Muscle layer of colon (tissue), 2 donors: ENCODE measurements around the gene POP7.
"Not testable (repeated sequence)": the region's sequence is repeated elsewhere in the genome, so short reads cannot be mapped to it uniquely, and the experiment has no call there.

Experiments
- H3K27ac ChIP-seq: one replicate; pipeline ENCODE4 v1.7.0; 2013; ENCODE audit warnings: low read depth, mild to moderate bottlenecking, low read length, moderate library complexity
- H3K27me3 ChIP-seq, 2 donors: one replicate each; pipeline ENCODE4 v1.7.0; 2013; ENCODE audit warnings: low read length in 2 of 2, mild to moderate bottlenecking in 2 of 2; ENCODE audit not compliant: insufficient read depth in 2 of 2, control insufficient read depth in 1 of 2
- H3K36me3 ChIP-seq: one replicate; pipeline ENCODE4 v1.7.0; 2013; ENCODE audit warnings: mild to moderate bottlenecking, low read length; ENCODE audit not compliant: insufficient read depth
- H3K4me1 ChIP-seq: one replicate; pipeline ENCODE4 v1.7.0; 2013; ENCODE audit warnings: mild to moderate bottlenecking, low read length; ENCODE audit not compliant: insufficient read depth
- H3K4me3 ChIP-seq, 2 donors: one replicate each; pipeline ENCODE4 v1.7.0; 2013; ENCODE audit warnings: low read length in 2 of 2, low read depth in 1 of 2, mild to moderate bottlenecking in 1 of 2, moderate library complexity in 1 of 2
- H3K9ac ChIP-seq: one replicate; pipeline ENCODE4 v1.7.0; 2013; ENCODE audit warnings: low read length
- H3K9me3 ChIP-seq: one replicate; pipeline ENCODE4 v1.7.0; 2013; ENCODE audit warnings: mild to moderate bottlenecking, low read length
- donor health status: abdominal sarcoma.
- donor health status: Adenocarcinoma of cecum.

Gene POP7

DNA sequence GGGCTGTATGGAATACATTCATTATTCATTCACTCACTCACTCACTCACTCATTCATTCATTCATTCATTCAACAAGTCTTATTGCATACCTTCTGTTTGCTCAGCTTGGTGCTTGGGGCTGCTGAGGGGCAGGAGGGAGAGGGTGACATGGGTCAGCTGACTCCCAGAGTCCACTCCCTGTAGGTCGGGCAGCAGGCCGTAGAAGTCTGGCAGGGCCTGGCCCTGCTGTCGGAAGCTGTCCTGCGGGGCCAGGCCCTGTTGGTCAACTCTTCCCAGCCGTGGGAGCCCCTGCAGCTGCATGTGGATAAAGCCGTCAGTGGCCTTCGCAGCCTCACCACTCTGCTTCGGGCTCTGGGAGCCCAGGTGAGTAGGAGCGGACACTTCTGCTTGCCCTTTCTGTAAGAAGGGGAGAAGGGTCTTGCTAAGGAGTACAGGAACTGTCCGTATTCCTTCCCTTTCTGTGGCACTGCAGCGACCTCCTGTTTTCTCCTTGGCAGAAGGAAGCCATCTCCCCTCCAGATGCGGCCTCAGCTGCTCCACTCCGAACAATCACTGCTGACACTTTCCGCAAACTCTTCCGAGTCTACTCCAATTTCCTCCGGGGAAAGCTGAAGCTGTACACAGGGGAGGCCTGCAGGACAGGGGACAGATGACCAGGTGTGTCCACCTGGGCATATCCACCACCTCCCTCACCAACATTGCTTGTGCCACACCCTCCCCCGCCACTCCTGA, 16.7 kb downstream of the POP7 start:
- no peak overlapping the region for H3K27ac ChIP-seq
- peaks cover 18 to 38% of the 10 kb centered on the region in 2 donors for H3K27me3 ChIP-seq
- no peaks in the 10 kb centered on the region for H3K36me3 ChIP-seq
- H3K4me1 ChIP-seq: peaks cover 4% of the 10 kb centered on the region
- no peaks in the 10 kb centered on the region for H3K9me3 ChIP-seq
- no peak overlapping the region for H3K4me3 ChIP-seq
- H3K9ac ChIP-seq: no peak overlapping the region

- H3K27ac ChIP-seq: no peak overlapping the region
- H3K9ac ChIP-seq: no peak overlapping the region
- H3K4me3 ChIP-seq: no peak overlapping the region
- H3K27me3 ChIP-seq: peaks cover 18 to 38% of the 10 kb centered on the region in 2 donors
- no peaks in the 10 kb centered on the region for H3K9me3 ChIP-seq
- no peaks in the 10 kb centered on the region for H3K36me3 ChIP-seq
- peaks cover 4% of the 10 kb centered on the region for H3K4me1 ChIP-seq
Measured at GRCh38 chr7:100723732-100724275, 17.9 kb downstream of the POP7 start.

DNA sequence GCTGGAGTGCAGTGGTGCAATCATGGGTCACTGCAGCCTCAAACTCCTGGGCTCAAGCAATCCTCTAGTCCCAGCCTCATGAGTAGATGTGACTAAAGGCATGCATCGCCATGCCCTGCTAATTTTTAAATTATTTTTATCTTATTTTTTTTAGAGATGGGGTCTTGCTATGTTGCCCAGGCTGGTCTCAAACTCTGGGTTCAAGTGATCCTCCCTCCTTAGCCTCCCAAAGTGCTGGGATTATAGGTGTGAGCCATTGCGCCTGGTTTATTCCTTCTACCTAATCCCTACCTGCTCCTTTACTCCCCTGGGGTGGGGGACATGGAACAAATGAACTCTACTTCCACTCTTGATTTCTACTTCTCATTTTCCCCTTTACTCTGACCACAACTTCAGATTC, 18.4 kb downstream of the POP7 start:
- H3K9ac ChIP-seq: not testable (repeated sequence)
- H3K27me3 ChIP-seq: peaks cover 18 to 37% of the 10 kb centered on the region in 2 donors

DNA sequence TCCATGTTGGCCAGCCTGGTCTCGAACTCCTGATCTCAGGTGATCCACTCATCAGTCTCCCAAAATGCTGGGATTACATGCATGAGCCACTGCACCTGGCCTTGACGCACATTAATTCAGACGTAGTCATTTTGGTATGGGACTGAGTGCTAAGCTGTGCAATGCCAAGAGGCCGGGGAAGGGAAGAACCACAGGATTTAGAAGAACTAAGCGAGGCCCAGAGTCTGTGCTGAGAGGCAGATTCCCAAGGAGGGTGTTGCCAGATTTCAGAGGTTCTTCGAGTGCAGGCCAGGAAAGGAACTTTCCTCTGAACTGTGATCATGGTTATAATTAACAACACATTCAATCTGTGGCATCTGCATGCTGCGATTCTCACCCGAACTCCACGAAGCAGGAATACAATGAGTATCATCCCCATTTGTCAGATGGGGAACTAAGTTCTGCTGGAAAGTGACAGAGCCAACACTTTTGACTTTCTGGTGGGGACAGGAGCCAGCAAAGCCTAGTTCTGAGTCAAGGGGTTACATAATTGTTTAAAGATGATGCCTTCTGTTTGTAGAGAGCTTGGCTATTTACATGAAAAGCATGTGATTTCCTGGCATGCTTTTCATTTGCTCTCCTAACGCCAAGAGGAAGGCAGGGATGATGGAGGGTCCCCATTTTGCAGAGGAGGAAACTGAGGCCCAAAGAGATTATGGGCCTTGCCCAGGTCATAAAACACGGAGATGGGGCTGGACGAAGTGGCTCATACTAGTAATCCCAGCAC, 21.3 kb downstream of the POP7 start:
- Histone ChIP-seq H3K4me1 (peaks cover 4% of the 10 kb centered on the region), H3K9me3 (no peaks in the 10 kb centered on the region), H3K36me3 (no peaks in the 10 kb centered on the region), H3K27me3 (peaks cover 0 to 11% of the 10 kb centered on the region in 2 donors), H3K4me3 (no peak overlapping the region), H3K27ac (no peak overlapping the region), H3K9ac (no peak overlapping the region)

More for the DNA sequence above, 18.4 kb downstream of the POP7 start:
- H3K36me3 ChIP-seq, H3K4me1 ChIP-seq, H3K9me3 ChIP-seq, H3K27ac ChIP-seq, H3K4me3 ChIP-seq: not testable (repeated sequence)

DNA sequence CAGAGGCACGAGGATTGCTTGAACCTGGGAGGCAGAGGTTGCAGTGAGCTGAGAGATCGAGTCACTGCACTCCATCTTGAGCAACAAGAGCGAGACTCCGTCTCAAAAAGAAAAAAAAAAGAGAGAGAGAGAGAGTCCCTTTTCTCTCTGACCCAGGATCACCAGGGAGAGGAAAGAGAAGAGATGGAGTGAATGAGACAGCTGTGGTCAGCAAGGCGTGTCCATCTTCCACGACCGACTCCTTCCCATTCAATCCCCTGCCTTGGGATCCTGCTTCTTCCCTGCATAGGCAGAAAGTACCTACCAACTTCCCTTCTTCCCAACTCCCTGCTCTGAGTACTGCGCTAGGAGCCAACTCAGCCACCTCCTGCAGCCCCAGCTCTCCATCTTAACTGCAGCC, 22.3 kb downstream of the POP7 start:
- Histone ChIP-seq H3K4me1 (peaks cover 4% of the 10 kb centered on the region), H3K27ac (no peak overlapping the region), H3K9me3 (no peaks in the 10 kb centered on the region), H3K36me3 (no peaks in the 10 kb centered on the region), H3K27me3 (peaks cover 0 to under 1% of the 10 kb centered on the region in 2 donors), H3K9ac (no peak overlapping the region), H3K4me3 (no peak overlapping the region)

DNA sequence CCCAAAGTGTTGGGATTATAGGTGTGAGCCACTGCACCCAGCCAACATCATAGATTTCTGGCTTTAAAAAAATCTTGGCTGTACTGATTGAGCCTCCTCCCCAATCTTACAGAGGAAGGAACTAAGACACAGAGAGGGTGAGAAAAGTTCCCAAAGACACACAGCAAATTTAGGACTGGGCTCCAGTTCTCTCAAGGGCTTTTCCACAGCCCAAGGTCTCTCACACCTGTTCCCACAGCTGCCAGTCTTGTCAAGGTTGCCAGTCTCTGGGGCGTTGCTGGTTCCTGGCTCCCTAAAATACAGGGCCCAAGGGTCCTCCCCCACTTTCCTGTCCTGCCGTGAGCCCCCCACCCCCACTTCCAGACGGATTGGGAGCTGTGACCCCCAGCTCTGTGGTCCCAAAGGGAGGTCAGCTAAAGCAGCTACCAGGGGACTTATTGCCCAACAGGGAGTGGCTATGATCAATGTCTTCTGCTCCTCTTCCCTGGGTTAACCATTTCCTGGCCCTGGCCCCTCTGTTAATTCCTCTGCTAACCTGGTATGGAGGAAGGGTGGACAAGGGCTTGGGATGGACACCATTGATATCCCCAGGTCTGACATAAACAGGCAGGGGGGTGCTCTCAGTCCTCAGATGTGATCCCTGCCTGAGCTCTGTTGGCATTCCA, 24.3 kb downstream of the POP7 start:
- peaks cover 4% of the 10 kb centered on the region for H3K4me1 ChIP-seq
- H3K36me3 ChIP-seq: no peaks in the 10 kb centered on the region
- no peaks in the 10 kb centered on the region for H3K9me3 ChIP-seq
- H3K27ac ChIP-seq: no peak overlapping the region
- no peaks in the 10 kb centered on the region for H3K27me3 ChIP-seq
- no peak overlapping the region for H3K4me3 ChIP-seq
- no peak overlapping the region for H3K9ac ChIP-seq

- H3K4me1 ChIP-seq: peaks cover 4% of the 10 kb centered on the region
- no peak overlapping the region for H3K9ac ChIP-seq
- H3K27ac ChIP-seq: no peak overlapping the region
- no peaks in the 10 kb centered on the region for H3K36me3 ChIP-seq
- H3K9me3 ChIP-seq: no peaks in the 10 kb centered on the region
- H3K27me3 ChIP-seq: no peaks in the 10 kb centered on the region
- H3K4me3 ChIP-seq: no peak overlapping the region
Measured at GRCh38 chr7:100731937-100732636, 26.2 kb downstream of the POP7 start.

DNA sequence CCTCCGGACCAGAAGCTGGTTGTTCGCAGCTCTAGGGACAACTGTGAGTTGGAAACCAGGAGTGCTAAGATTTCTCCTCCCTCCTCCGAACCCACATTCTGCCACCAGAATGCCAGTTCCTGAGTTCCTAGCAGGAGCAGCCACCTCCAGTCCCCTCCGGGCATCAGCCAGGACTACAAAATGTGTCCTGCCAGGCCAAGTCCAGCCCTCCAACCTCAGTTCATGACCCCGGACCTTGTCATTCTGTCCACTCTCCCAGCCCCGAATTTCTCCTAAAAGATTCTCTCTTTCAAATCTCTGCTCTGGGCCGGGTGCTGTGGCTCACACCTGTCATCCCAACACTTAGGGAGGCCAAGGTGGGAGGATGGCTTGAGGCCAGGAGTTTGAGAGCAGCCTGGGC, 29.8 kb downstream of the POP7 start:
- no peaks in the 10 kb centered on the region for H3K27me3 ChIP-seq
- H3K9ac ChIP-seq: no peak overlapping the region
- H3K27ac ChIP-seq: no peak overlapping the region
- H3K4me3 ChIP-seq: no peak overlapping the region
- H3K9me3 ChIP-seq: no peaks in the 10 kb centered on the region
- no peaks in the 10 kb centered on the region for H3K4me1 ChIP-seq
- H3K36me3 ChIP-seq: no peaks in the 10 kb centered on the region

GRCh38 chr7:100736671-100737070, 30.8 kb downstream of the POP7 start:
- no peaks in the 10 kb centered on the region for H3K36me3 ChIP-seq
- H3K4me3 ChIP-seq: no peak overlapping the region
- no peak overlapping the region for H3K27ac ChIP-seq
- H3K27me3 ChIP-seq: no peaks in the 10 kb centered on the region
- no peaks in the 10 kb centered on the region for H3K4me1 ChIP-seq
- no peak overlapping the region for H3K9ac ChIP-seq
- H3K9me3 ChIP-seq: no peaks in the 10 kb centered on the region

- Histone ChIP-seq H3K4me3 (no peak overlapping the region), H3K4me1 (no peaks in the 10 kb centered on the region), H3K27ac (no peak overlapping the region), H3K36me3 (no peaks in the 10 kb centered on the region), H3K27me3 (no peaks in the 10 kb centered on the region), H3K9ac (no peak overlapping the region), H3K9me3 (no peaks in the 10 kb centered on the region)
Measured at GRCh38 chr7:100739934-100740333, 34.0 kb downstream of the POP7 start.

- H3K27ac ChIP-seq: no peak overlapping the region
- H3K4me1 ChIP-seq: no peaks in the 10 kb centered on the region
- H3K36me3 ChIP-seq: no peaks in the 10 kb centered on the region
- H3K9ac ChIP-seq: no peak overlapping the region
- no peaks in the 10 kb centered on the region for H3K9me3 ChIP-seq
- H3K27me3 ChIP-seq: peaks cover 0 to 4% of the 10 kb centered on the region in 2 donors
- H3K4me3 ChIP-seq: no peak overlapping the region
Measured at GRCh38 chr7:100744605-100745004, 38.7 kb downstream of the POP7 start.
